K562 (cell line): Measurements from ENCODE around the gene MAP4K4. TPM values are rescaled to one million over a fixed set of nuclear protein-coding genes. Genes with fewer than 3 reads are reported as not detected.

Source experiments
- ATAC-seq: fragments of 200-7000 bp; cut with Tn5 transposase; 3 replicates; pipeline ENCODE4 v1.9.1; 2020; ENCODE audit warnings: moderate library complexity
- BruUV-seq: library from RNA; stranded (reverse); fragments of 400-500 nt; replicated peaks from 2 replicates; lab custom pipeline; 2021; lab: Mats Ljungman, UMichigan
- CTCF ChIA-PET: fragments of 300-600 bp; formaldehyde crosslinking; extraction: SDS; loops from one replicate; lab custom pipeline; 2021; ENCODE audit warnings: low intra/inter-chr PET ratio; lab: Yijun Ruan, JAX
- POLR2A ChIA-PET: fragments of 300-600, 350-650 bp; sonication (Branson Sonifier 250); formaldehyde crosslinking; extraction: SDS; loops from one replicate; lab custom pipeline; 2021; ENCODE audit warnings: antibody characterized with exemption, inconsistent platforms; lab: Yijun Ruan, JAX
- DNase-seq, 4 experiments: peaks; one replicate each; pipeline versions ENCODE4 v3.0.0 to v3.0.0-alpha.2; 2011 to 2018; ENCODE audit warnings: low spot score in 3 of 4, mixed read lengths in 3 of 4; ENCODE audit errors: extremely low read depth in 1 of 4
- FAIRE-seq: peaks from 2 replicates; lab custom pipeline; 2011; peaks lifted over from hg19 to GRCh38; lab: Jason Lieb, UNC
- H2AFZ ChIP-seq: 2 replicates; pipeline ENCODE4 v1.6.0; 2011; ENCODE audit warnings: low read depth, low read length, control low read depth, inconsistent platforms
- H3K27ac ChIP-seq: fragments of 200-600 bp; 3 replicates; pipeline ENCODE4 v1.8.0; 2011; ENCODE audit warnings: low read depth, mild to moderate bottlenecking, control low read depth, inconsistent platforms, low read length, moderate library complexity, mixed read lengths; ENCODE audit errors: extremely low read depth
- H3K27me3 ChIP-seq, 2 experiments: fragments of 300-600 bp in 1 of 2; 2 replicates in 1 of 2; 3 replicates in 1 of 2; pipeline versions ENCODE4 v1.6.0 to v1.8.0; 2011; ENCODE audit warnings: inconsistent platforms in 2 of 2, low read length in 2 of 2, mild to moderate bottlenecking in 1 of 2, mixed read lengths in 1 of 2, moderate library complexity in 1 of 2; ENCODE audit not compliant: control insufficient read depth in 2 of 2, insufficient read depth in 2 of 2
- H3K36me3 ChIP-seq: fragments of 300-600 bp; 3 replicates; pipeline ENCODE4 v1.8.0; 2011; ENCODE audit warnings: mild to moderate bottlenecking, low read length, inconsistent platforms; ENCODE audit not compliant: control insufficient read depth, insufficient read depth
- H3K4me1 ChIP-seq, 2 experiments: fragments of 200-600 bp in 1 of 2; replicated peaks in 1 of 2; 2 replicates in 1 of 2; 3 replicates in 1 of 2; pipeline versions ENCODE4 v1.5.1 to v1.8.0; 2011; ENCODE audit warnings: inconsistent platforms in 2 of 2, low read length in 2 of 2, mild to moderate bottlenecking in 1 of 2, mixed read lengths in 1 of 2, moderate library complexity in 1 of 2; ENCODE audit not compliant: control insufficient read depth in 2 of 2, insufficient read depth in 2 of 2
- H3K4me2 ChIP-seq: 2 replicates; pipeline ENCODE4 v1.6.1; 2011; ENCODE audit warnings: low read length, control low read depth, inconsistent platforms, mixed read lengths; ENCODE audit not compliant: insufficient read depth
- H3K4me3 ChIP-seq: fragments of 200-600 bp; sonication (generic), shearing (Covaris generic); 2 replicates; pipeline ENCODE4 v1.5.1; 2016; ENCODE audit warnings: control low read depth, inconsistent platforms
- H3K79me2 ChIP-seq: fragments of 200-600 bp; 3 replicates; pipeline ENCODE4 v1.8.0; 2011; ENCODE audit warnings: low read length, inconsistent platforms; ENCODE audit not compliant: control insufficient read depth, insufficient read depth
- H3K9ac ChIP-seq, 2 experiments: 2 replicates each; pipeline versions ENCODE4 v1.6.0 to v1.6.1; 2011; ENCODE audit warnings: low read depth in 2 of 2, low read length in 2 of 2, control low read depth in 1 of 2, inconsistent platforms in 1 of 2, mild to moderate bottlenecking in 1 of 2, mixed read lengths in 1 of 2; ENCODE audit not compliant: insufficient read depth in 1 of 2
- H3K9me1 ChIP-seq: one replicate; pipeline ENCODE4 v1.6.0; 2011; ENCODE audit warnings: inconsistent platforms, mild to moderate bottlenecking, low read length, moderate library complexity; ENCODE audit not compliant: control insufficient read depth, insufficient read depth
- H3K9me3 ChIP-seq: replicated peaks from 2 replicates; pipeline ENCODE4 v1.5.1; 2011; ENCODE audit warnings: low read depth, low read length, inconsistent platforms; ENCODE audit not compliant: control insufficient read depth, insufficient read depth
- H4K20me1 ChIP-seq: replicated peaks from 2 replicates; pipeline ENCODE4 v1.6.1; 2011; ENCODE audit warnings: low read length, inconsistent platforms, mixed read lengths; ENCODE audit not compliant: control insufficient read depth, insufficient read depth
- FOXM1 ChIP-seq, 2 experiments: fragments of 450-650 bp in 1 of 2; sonication (generic) in 1 of 2; formaldehyde crosslinking in 1 of 2; IDR thresholded peaks; 2 replicates each; pipeline versions ENCODE4 v1.6.1 to v1.9.0; 2017 to 2022; ENCODE audit warnings: low read depth in 2 of 2, mild to moderate bottlenecking in 2 of 2, missing genetic modification reagents in 1 of 2, moderate library complexity in 1 of 2
- HDAC1 ChIP-seq, 2 experiments: fragments of 450-650 bp; IDR thresholded peaks; 2 replicates each; pipeline ENCODE4 v1.6.1; 2016 to 2017; ENCODE audit warnings: inconsistent platforms in 1 of 2, mild to moderate bottlenecking in 1 of 2, moderate library complexity in 1 of 2
- KDM1A ChIP-seq, 2 experiments: fragments of 450-650 bp; IDR thresholded peaks; 2 replicates each; pipeline ENCODE4 v1.6.1; 2016; ENCODE audit warnings: mild to moderate bottlenecking in 2 of 2
- RCOR1 ChIP-seq, 2 experiments: IDR thresholded peaks; 2 replicates each; pipeline ENCODE4 v1.6.1; 2012; ENCODE audit warnings: low read depth in 2 of 2, low read length in 2 of 2, borderline replicate concordance in 1 of 2, improper control_type of control experiment in 1 of 2
- ZC3H8 ChIP-seq: fragments of 450-650 bp; IDR thresholded peaks from 2 replicates; pipeline ENCODE4 v1.6.1; 2017
- WGBS: fragments of 100-300 bp; shearing (Covaris generic); methylation state at CpG from one replicate; pipeline ENCODE4 v1.1.6; 2016; ENCODE audit warnings: low coverage, mixed read lengths; ENCODE audit not compliant: insufficient coverage; ENCODE audit errors: missing lambda C conversion rate; 5-methylcytosine and 5-hydroxymethylcytosine counted together
- in situ Hi-C: fragments of 300-500 bp; cut with MboI; formaldehyde crosslinking; loops from 4 replicates; pipeline ENCODE4 v1.15.0; 2018; ENCODE audit warnings: inconsistent platforms, mixed read lengths
- intact Hi-C: fragments of 100-400 bp; cut with micrococcal nuclease; formaldehyde crosslinking; loops from 2 replicates; pipeline ENCODE4 v1.14.2; 2022
- polyA plus RNA-seq, 8 experiments: library from polyadenylated mRNA; depleted of rRNA in 4 of 8; stranded (reverse) in 5 of 8; unstranded in 3 of 8; fragments of >200 nt; fragmentation: Nextera tagmentation in 2 of 8; fragmentation: Illumina TruSeq in 1 of 8; extraction: Ambion mirVana in 2 of 8; extraction: Trizol in 1 of 8; gene quantifications; 2 replicates each; pipeline versions ENCODE4 v1.2.1 to v1.2.3, GENCODE V29; 2011 to 2014; ENCODE audit warnings: inconsistent platforms in 1 of 8, missing spikeins in 1 of 8
- total RNA-seq, 7 experiments: library from RNA; depleted of rRNA in 6 of 7; stranded (reverse); fragments of >200 nt in 6 of 7; fragmentation: Illumina TruSeq in 2 of 7; extraction: Trizol in 2 of 7; gene quantifications; 2 replicates each; pipeline versions ENCODE4 v1.2.1 to v1.2.3, GENCODE V29; 2011 to 2021; ENCODE audit warnings: low replicate concordance in 1 of 7

The MAP4K4 gene
- total and polyA plus RNA-seq, 9 of the 15 experiments (the other 6 are each of a cell fraction or from before 2014, with no cell fraction given), result 7.6 to 76.4 (median 50.6) TPM

DNA sequence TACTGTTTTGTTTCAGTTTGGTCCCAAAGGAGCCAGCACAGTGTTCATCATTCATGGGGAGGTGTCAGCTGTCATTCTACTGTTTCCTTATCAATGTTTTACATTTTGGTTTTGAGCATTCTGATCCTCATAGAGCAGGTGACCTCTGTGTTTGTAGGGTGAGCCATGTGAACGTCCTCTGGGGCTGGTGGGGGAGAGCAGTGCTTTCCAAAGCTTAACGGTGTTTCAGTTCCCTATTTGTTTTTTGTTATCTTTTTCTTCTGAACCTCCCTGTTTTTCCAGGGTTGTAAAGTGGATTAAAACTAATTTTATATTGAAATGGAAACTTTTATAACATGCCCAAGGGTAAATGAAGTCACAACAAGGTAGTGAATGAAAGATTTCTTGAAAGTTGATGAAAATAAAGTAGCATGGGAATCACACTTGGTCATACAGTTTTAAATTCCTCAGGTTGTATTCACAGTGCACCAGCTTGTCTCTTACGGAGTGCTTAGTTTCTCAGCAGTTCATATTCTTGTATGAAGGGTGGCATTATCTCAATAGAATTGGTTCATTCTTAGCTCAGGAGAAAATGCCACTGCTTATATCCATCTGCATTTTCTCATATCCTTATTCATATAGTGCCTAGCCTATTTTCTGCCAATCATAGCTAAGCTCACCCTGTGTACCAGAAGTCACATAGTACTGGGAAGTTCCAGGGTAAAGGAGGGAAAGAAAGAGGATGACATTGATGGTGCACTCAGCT is 54.5 kb downstream of the MAP4K4 start (continued):
- TF ChIP-seq RCOR1 (IDR thresholded peaks at IDR 0.05; ENCODE audit: borderline replicate concordance in 1 of 2, low read depth in 2 of 2, low read length in 2 of 2) (0 out of 4 replicates have a peak, but pooled peaks of 1 of the 2 experiments have one; percentile 5), FOXM1 (IDR thresholded peaks at IDR 0.05; ENCODE audit: low read depth) (no peak), FOXM1 (CRISPR knock-in tag; IDR thresholded peaks at IDR 0.05; ENCODE audit: low read depth) (no peak)

GRCh38 chr2:101752716-101753616 is 55.5 kb downstream of the MAP4K4 start:
- H3K4me1 ChIP-seq, result peaks cover 2 to 11% of the 10 kb centered on the region in 2 experiments; a peak in 4 of 5 replicates
- H3K4me3 ChIP-seq, result no peak overlapping the region
- intact Hi-C loops, result loop anchor here (5.0 kb wide), 1 partner anchor 46 kb away; no protein-coding TSS in a partner anchor
- H3K27ac ChIP-seq, result no peak overlapping the region
- no peak overlapping the region for H3K9ac ChIP-seq
- TF ChIP-seq KDM1A (IDR thresholded peaks at IDR 0.05) (peak; percentile 88 to 91), ZC3H8 (no peak), HDAC1 (IDR thresholded peaks at IDR 0.05) (peak in 1 of 2 experiments; percentile 42; a peak in 1 of 4 replicates)
- WGBS, result 70% methylated on average over 5 of the region's 5 CpGs
- no peak overlapping the region for H3K4me2 ChIP-seq
- no peaks in the 10 kb centered on the region for H3K27me3 ChIP-seq
- BruUV-seq, result no TSS peak
- H2AFZ ChIP-seq, result no peak overlapping the region
- peaks cover 6% of the 10 kb centered on the region for H4K20me1 ChIP-seq
- H3K36me3 ChIP-seq, result no peaks in the 10 kb centered on the region
- FAIRE-seq, result no peak
- H3K9me3 ChIP-seq, result no peaks in the 10 kb centered on the region
- in situ Hi-C loops, result no loop called here
- peaks cover 55% of the 10 kb centered on the region for H3K79me2 ChIP-seq
- ATAC-seq, result no peak
- DNase-seq, result no peak
- H3K9me1 ChIP-seq, result no peaks in the 10 kb centered on the region
- ChIA-PET POLR2A (interaction anchor here (0.6 to 1.1 kb wide), 4 partner anchors 10 to 42 kb away, joined by 3 to 4 read pairs (median 3); no protein-coding TSS in a partner anchor), CTCF (no interaction called here)
